ENCODE data around the gene RSRC2.

DNA sequence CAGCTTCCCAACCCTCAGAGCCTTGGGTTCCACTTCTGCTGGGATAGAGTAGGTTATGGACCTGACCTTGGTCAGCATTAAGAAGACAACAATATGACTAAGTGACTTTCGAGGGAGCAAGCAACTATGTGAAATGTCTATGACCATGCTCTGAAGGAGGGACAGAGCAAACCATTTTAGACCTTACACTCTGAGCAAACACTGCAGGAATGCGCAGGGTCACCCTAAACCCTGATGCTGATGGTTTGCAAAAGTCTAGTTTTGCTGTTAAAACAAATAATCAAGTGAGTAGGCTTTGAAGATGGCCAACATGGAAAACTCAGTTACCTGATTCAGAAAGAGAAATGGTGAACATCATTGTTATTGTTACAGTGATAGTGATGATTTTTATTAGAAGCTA is 34.7 kb downstream of the RSRC2 start:
- TF ChIP-seq CTCF (conservative IDR thresholded peaks at IDR 0.05; ENCODE audit: low read depth, low read length) (no peak), EZH2 (IDR thresholded peaks at IDR 0.05; ENCODE audit: low read length, unreplicated experiment) (no peak), EZH2phosphoT487 (IDR thresholded peaks at IDR 0.05; ENCODE audit: borderline replicate concordance, low read length) (no peak)

All from PC-3 (cell line).